IMR-90 (cell line): ENCODE results near the gene FBXO15. TPM values are rescaled to one million over a fixed set of nuclear protein-coding genes. Genes with fewer than 3 reads are reported as not detected.

Source experiments
- ATAC-seq: fragments of 200-7000 bp; cut with Tn5 transposase; 2 replicates; pipeline ENCODE4 v1.9.1; 2020; ENCODE audit warnings: low read depth, mild to moderate bottlenecking, moderate library complexity
- BruUV-seq: library from RNA; stranded (reverse); fragments of 400-500 nt; replicated peaks from 2 replicates; lab custom pipeline; 2021; lab: Mats Ljungman, UMichigan
- CTCF ChIA-PET: fragments of 300-600 bp; formaldehyde crosslinking; extraction: SDS; loops from one replicate; lab custom pipeline; 2021; ENCODE audit warnings: antibody characterized with exemption; lab: Yijun Ruan, JAX
- POLR2A ChIA-PET: fragments of 300-600 bp; sonication (Branson Sonifier 250); formaldehyde crosslinking; loops from one replicate; lab custom pipeline; 2022; ENCODE audit warnings: antibody characterized with exemption; ENCODE audit not compliant: unreplicated experiment; lab: Charles Lee
- DNase-seq: peaks from one replicate; pipeline ENCODE4 v3.0.0; 2013
- H2AFZ ChIP-seq: replicated peaks from 2 replicates; pipeline ENCODE3; 2013; ENCODE audit warnings: low read length, mild to moderate bottlenecking; ENCODE audit not compliant: poor library complexity
- H2AK5ac ChIP-seq: 2 replicates; pipeline ENCODE4 v1.6.1; 2013; ENCODE audit warnings: low read depth, low read length, inconsistent platforms
- H2AK9ac ChIP-seq: replicated peaks from 2 replicates; pipeline ENCODE3; 2013; ENCODE audit warnings: mild to moderate bottlenecking, low read depth, low read length, moderate library complexity; ENCODE audit not compliant: poor library complexity
- H2BK120ac ChIP-seq: 2 replicates; pipeline ENCODE4 v1.6.1; 2013; ENCODE audit warnings: low read depth, low read length, inconsistent platforms
- H2BK15ac ChIP-seq: 3 replicates; pipeline ENCODE4 v1.6.1; 2013; ENCODE audit warnings: low read depth, low read length, inconsistent platforms
- H2BK20ac ChIP-seq: 2 replicates; pipeline ENCODE4 v1.6.1; 2013; ENCODE audit warnings: low read depth, mild to moderate bottlenecking, inconsistent platforms, low read length, moderate library complexity
- H2BK5ac ChIP-seq: 2 replicates; pipeline ENCODE4 v1.6.1; 2013; ENCODE audit warnings: mild to moderate bottlenecking, low read depth, low read length, inconsistent platforms; ENCODE audit not compliant: poor library complexity, severe bottlenecking
- H3K14ac ChIP-seq: replicated peaks from 2 replicates; pipeline ENCODE4 v1.6.1; 2013; ENCODE audit warnings: low read depth, low read length, inconsistent platforms
- H3K18ac ChIP-seq: 2 replicates; pipeline ENCODE4 v1.6.1; 2013; ENCODE audit warnings: low read depth, low read length, control low read depth
- H3K23ac ChIP-seq: 2 replicates; pipeline ENCODE4 v1.6.1; 2013; ENCODE audit warnings: low read depth, low read length, inconsistent platforms
- H3K27ac ChIP-seq: 2 replicates; pipeline ENCODE4 v1.5.1; 2013; ENCODE audit warnings: mild to moderate bottlenecking, control low read depth, low read length; ENCODE audit not compliant: insufficient read depth
- H3K27me3 ChIP-seq: 2 replicates; pipeline ENCODE4 v1.6.1; 2013; ENCODE audit warnings: low read length; ENCODE audit not compliant: control insufficient read depth, insufficient read depth
- H3K36me3 ChIP-seq: 2 replicates; pipeline ENCODE4 v1.6.1; 2013; ENCODE audit warnings: low read length, mixed read lengths; ENCODE audit not compliant: control insufficient read depth, insufficient read depth
- H3K4ac ChIP-seq: 2 replicates; pipeline ENCODE4 v1.6.1; 2013; ENCODE audit warnings: low read depth, low read length, inconsistent platforms
- H3K4me1 ChIP-seq: 2 replicates; pipeline ENCODE4 v1.6.1; 2013; ENCODE audit warnings: low read length, mixed read lengths; ENCODE audit not compliant: control insufficient read depth, insufficient read depth
- H3K4me2 ChIP-seq: 2 replicates; pipeline ENCODE4 v1.6.1; 2013; ENCODE audit warnings: low read depth, mild to moderate bottlenecking, control low read depth, low read length, moderate library complexity
- H3K4me3 ChIP-seq: 2 replicates; pipeline ENCODE4 v1.5.1; 2013; ENCODE audit warnings: low read depth, mild to moderate bottlenecking, control low read depth, low read length, moderate library complexity; ENCODE audit not compliant: insufficient read depth
- H3K56ac ChIP-seq: 2 replicates; pipeline ENCODE4 v1.6.1; 2013; ENCODE audit warnings: low read length, inconsistent platforms; ENCODE audit not compliant: insufficient read depth; ENCODE audit errors: extremely low read depth
- H3K79me1 ChIP-seq, 2 experiments: 2 replicates each; pipeline ENCODE4 v1.6.1; 2013; ENCODE audit warnings: low read length in 2 of 2, inconsistent platforms in 1 of 2, low read depth in 1 of 2
- H3K9ac ChIP-seq: 2 replicates; pipeline ENCODE4 v1.6.1; 2013; ENCODE audit warnings: low read depth, low read length, control low read depth
- H3K9me1 ChIP-seq: 2 replicates; pipeline ENCODE4 v1.6.1; 2013; ENCODE audit warnings: low read length, inconsistent platforms; ENCODE audit not compliant: insufficient read depth
- H3K9me3 ChIP-seq: 2 replicates; pipeline ENCODE4 v1.6.1; 2013; ENCODE audit warnings: low read length; ENCODE audit not compliant: control insufficient read depth, insufficient read depth
- H4K20me1 ChIP-seq: 2 replicates; pipeline ENCODE4 v1.6.1; 2013; ENCODE audit warnings: low read length, inconsistent platforms; ENCODE audit not compliant: insufficient read depth
- H4K5ac ChIP-seq: 2 replicates; pipeline ENCODE4 v1.6.1; 2013; ENCODE audit warnings: mild to moderate bottlenecking, low read depth, low read length, control low read depth
- H4K8ac ChIP-seq, 2 experiments: 2 replicates each; pipeline ENCODE4 v1.6.1; 2013; ENCODE audit warnings: low read depth in 2 of 2, low read length in 2 of 2, control low read depth in 1 of 2, inconsistent platforms in 1 of 2
- H4K91ac ChIP-seq: 2 replicates; pipeline ENCODE4 v1.6.1; 2013; ENCODE audit warnings: low read depth, low read length, inconsistent platforms; ENCODE audit not compliant: insufficient read depth
- BHLHE40 ChIP-seq: fragments of 150-350 bp; IDR thresholded peaks from 2 replicates; pipeline ENCODE4 v1.6.1; 2016; ENCODE audit warnings: mild to moderate bottlenecking, low read depth, low read length
- CEBPB ChIP-seq: IDR thresholded peaks from 2 replicates; pipeline ENCODE4 v1.6.1; 2012; ENCODE audit warnings: low read depth, low read length, improper control_type of control experiment
- CHD1 ChIP-seq: IDR thresholded peaks from 2 replicates; pipeline ENCODE4 v1.6.1; 2012; ENCODE audit warnings: low read depth, low read length, improper control_type of control experiment
- FOS ChIP-seq: fragments of 150-350 bp; IDR thresholded peaks from 2 replicates; pipeline ENCODE4 v1.6.1; 2016; ENCODE audit warnings: low read depth, low read length
- MAFK ChIP-seq: IDR thresholded peaks from 2 replicates; pipeline ENCODE4 v1.6.1; 2012; ENCODE audit warnings: low read depth, low read length, improper control_type of control experiment
- MAZ ChIP-seq: IDR thresholded peaks from 2 replicates; pipeline ENCODE4 v1.6.1; 2012; ENCODE audit warnings: low read depth, mild to moderate bottlenecking, low read length, improper control_type of control experiment, moderate library complexity, borderline replicate concordance
- MXI1 ChIP-seq: IDR thresholded peaks from 2 replicates; pipeline ENCODE4 v1.6.1; 2012; ENCODE audit warnings: low read depth, mild to moderate bottlenecking, low read length, moderate library complexity, borderline replicate concordance
- NFE2L2 ChIP-seq: fragments of 150-350 bp; IDR thresholded peaks from 2 replicates; pipeline ENCODE4 v1.6.1; 2016; ENCODE audit warnings: low read depth, mild to moderate bottlenecking, low read length
- POLR2A ChIP-seq: IDR thresholded peaks from 2 replicates; pipeline ENCODE4 v1.6.1; 2012; ENCODE audit warnings: mild to moderate bottlenecking, low read depth, low read length
- RAD21 ChIP-seq: IDR thresholded peaks from 2 replicates; pipeline ENCODE4 v1.6.1; 2012; ENCODE audit warnings: low read length, improper control_type of control experiment
- RCOR1 ChIP-seq: IDR thresholded peaks from 2 replicates; pipeline ENCODE4 v1.6.1; 2012; ENCODE audit warnings: mild to moderate bottlenecking, low read length, improper control_type of control experiment; ENCODE audit not compliant: insufficient replicate concordance
- RFX5 ChIP-seq: IDR thresholded peaks from 2 replicates; pipeline ENCODE4 v1.8.0; 2012; ENCODE audit warnings: low read depth, mild to moderate bottlenecking, low read length, moderate library complexity
- SMC3 ChIP-seq: fragments of 150-350 bp; IDR thresholded peaks from 2 replicates; pipeline ENCODE4 v1.6.1; 2016; ENCODE audit warnings: low read depth, mild to moderate bottlenecking, antibody characterized with exemption, low read length, moderate library complexity
- WGBS, 2 experiments: methylation state at CpG; one replicate each; pipeline versions ENCODE4 v1.1.5 to v1.1.7; 2013; ENCODE audit warnings: missing lambda C conversion rate in 2 of 2; ENCODE audit not compliant: insufficient read length in 1 of 2; ENCODE audit errors: extremely low coverage in 2 of 2; 5-methylcytosine and 5-hydroxymethylcytosine counted together
- dilution Hi-C: fragments of 300-500 bp; cut with HindIII; formaldehyde crosslinking; loops from one replicate; pipeline ENCODE4 v1.14.3; 2018; ENCODE audit warnings: low sequenced_read_pairs; ENCODE audit not compliant: unreplicated experiment
- in situ Hi-C: fragments of 300-500 bp; cut with MboI; formaldehyde crosslinking; loops from 3 replicates; pipeline ENCODE4 v1.14.3; 2019; ENCODE audit warnings: low sequenced_read_pairs, inconsistent platforms, mixed read lengths
- intact Hi-C: fragments of 100-400 bp; cut with micrococcal nuclease; formaldehyde crosslinking; loops from 2 replicates; pipeline ENCODE4 v1.10.0; 2022
- polyA plus RNA-seq, 3 experiments: library from polyadenylated mRNA; depleted of rRNA; stranded (reverse); fragments of >200 nt; gene quantifications; 2 replicates each; pipeline ENCODE4 v1.2.3, GENCODE V29; 2012; ENCODE audit warnings: low replicate concordance in 1 of 3
- total RNA-seq: library from RNA; depleted of rRNA; stranded (reverse); fragments of >200 nt; gene quantifications from 2 replicates; pipeline ENCODE4 v1.2.3, GENCODE V29; 2012
- TF ChIP-seq, protein P1 (sequence below): conservative IDR thresholded peaks from 2 replicates; pipeline ENCODE4 v1.5.1; 2012; ENCODE audit warnings: mild to moderate bottlenecking, low read depth, low read length, improper control_type of control experiment
- TF ChIP-seq, protein P2 (sequence below): fragments of 150-350 bp; IDR thresholded peaks from 2 replicates; pipeline ENCODE4 v1.6.1; 2017; ENCODE audit warnings: mild to moderate bottlenecking, antibody characterized with exemption, low read length, low read depth
- TF ChIP-seq, protein P3 (sequence below): fragments of 150-350 bp; IDR thresholded peaks from 2 replicates; pipeline ENCODE4 v1.6.1; 2016; ENCODE audit warnings: low read depth, mild to moderate bottlenecking, low read length, moderate library complexity, borderline replicate concordance

The FBXO15 gene
- total and polyA plus RNA-seq, 2 of the 4 experiments (the other 2 are of a cell fraction), result 0.90 to 2.0 TPM

- no peak overlapping the region for H2BK15ac ChIP-seq
- H2BK5ac ChIP-seq, result no peak overlapping the region
- H2BK120ac ChIP-seq, result no peak overlapping the region
- H4K91ac ChIP-seq, result no peak overlapping the region
- H2AFZ ChIP-seq, result no peak overlapping the region
- in situ Hi-C loops, result no loop called here
- H2AK9ac ChIP-seq, result no peak overlapping the region
- DNase-seq (no peak), ATAC-seq (no peak)
- H4K20me1 ChIP-seq, result no peaks in the 10 kb centered on the region
- H3K9me1 ChIP-seq, result no peaks in the 10 kb centered on the region
- no peak overlapping the region for H4K5ac ChIP-seq
- H3K56ac ChIP-seq, result no peak overlapping the region
- dilution Hi-C loops, result no loop called here
- H3K36me3 ChIP-seq, result no peaks in the 10 kb centered on the region
- no peaks in the 10 kb centered on the region for H3K4me1 ChIP-seq
- no peaks in the 10 kb centered on the region for H3K9me3 ChIP-seq
- no peak overlapping the region for H3K23ac ChIP-seq
- H3K18ac ChIP-seq, result no peak overlapping the region
- H4K8ac ChIP-seq, result no peak overlapping the region
- no peak overlapping the region for H3K27ac ChIP-seq
- no TSS peak for BruUV-seq
- 0 out of 2 replicates have a peak, but pooled peaks cover 1% of the 10 kb centered on the region for H3K27me3 ChIP-seq
- POLR2A ChIA-PET, result no interaction called here
- no peak overlapping the region for H3K4me2 ChIP-seq
- H3K9ac ChIP-seq, result no peak overlapping the region
- WGBS, 2 experiments, result 0% methylated on average over 1 of the region's 1 CpG; no CpG with 5 or more reads in 1 of the 2 experiments
- no peak for TF ChIP-seq CEBPB
- no peak for TF ChIP-seq FOS
- TF ChIP-seq BHLHE40, result no peak
- no peak for TF ChIP-seq MAZ
- no peak for TF ChIP-seq SMC3
- no peak for TF ChIP-seq RCOR1
- TF ChIP-seq NFE2L2, result no peak
- TF ChIP-seq, protein P1, sequence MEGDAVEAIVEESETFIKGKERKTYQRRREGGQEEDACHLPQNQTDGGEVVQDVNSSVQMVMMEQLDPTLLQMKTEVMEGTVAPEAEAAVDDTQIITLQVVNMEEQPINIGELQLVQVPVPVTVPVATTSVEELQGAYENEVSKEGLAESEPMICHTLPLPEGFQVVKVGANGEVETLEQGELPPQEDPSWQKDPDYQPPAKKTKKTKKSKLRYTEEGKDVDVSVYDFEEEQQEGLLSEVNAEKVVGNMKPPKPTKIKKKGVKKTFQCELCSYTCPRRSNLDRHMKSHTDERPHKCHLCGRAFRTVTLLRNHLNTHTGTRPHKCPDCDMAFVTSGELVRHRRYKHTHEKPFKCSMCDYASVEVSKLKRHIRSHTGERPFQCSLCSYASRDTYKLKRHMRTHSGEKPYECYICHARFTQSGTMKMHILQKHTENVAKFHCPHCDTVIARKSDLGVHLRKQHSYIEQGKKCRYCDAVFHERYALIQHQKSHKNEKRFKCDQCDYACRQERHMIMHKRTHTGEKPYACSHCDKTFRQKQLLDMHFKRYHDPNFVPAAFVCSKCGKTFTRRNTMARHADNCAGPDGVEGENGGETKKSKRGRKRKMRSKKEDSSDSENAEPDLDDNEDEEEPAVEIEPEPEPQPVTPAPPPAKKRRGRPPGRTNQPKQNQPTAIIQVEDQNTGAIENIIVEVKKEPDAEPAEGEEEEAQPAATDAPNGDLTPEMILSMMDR, result no peak
- TF ChIP-seq, protein P2, sequence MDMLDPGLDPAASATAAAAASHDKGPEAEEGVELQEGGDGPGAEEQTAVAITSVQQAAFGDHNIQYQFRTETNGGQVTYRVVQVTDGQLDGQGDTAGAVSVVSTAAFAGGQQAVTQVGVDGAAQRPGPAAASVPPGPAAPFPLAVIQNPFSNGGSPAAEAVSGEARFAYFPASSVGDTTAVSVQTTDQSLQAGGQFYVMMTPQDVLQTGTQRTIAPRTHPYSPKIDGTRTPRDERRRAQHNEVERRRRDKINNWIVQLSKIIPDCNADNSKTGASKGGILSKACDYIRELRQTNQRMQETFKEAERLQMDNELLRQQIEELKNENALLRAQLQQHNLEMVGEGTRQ, result no peak
- TF ChIP-seq CHD1, result no peak
- TF ChIP-seq MAFK, result no peak
- TF ChIP-seq RFX5, result no peak
- no peak for TF ChIP-seq POLR2A
- no peak for TF ChIP-seq MXI1
- TF ChIP-seq, protein P3, sequence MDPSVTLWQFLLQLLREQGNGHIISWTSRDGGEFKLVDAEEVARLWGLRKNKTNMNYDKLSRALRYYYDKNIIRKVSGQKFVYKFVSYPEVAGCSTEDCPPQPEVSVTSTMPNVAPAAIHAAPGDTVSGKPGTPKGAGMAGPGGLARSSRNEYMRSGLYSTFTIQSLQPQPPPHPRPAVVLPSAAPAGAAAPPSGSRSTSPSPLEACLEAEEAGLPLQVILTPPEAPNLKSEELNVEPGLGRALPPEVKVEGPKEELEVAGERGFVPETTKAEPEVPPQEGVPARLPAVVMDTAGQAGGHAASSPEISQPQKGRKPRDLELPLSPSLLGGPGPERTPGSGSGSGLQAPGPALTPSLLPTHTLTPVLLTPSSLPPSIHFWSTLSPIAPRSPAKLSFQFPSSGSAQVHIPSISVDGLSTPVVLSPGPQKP, result no peak
- TF ChIP-seq RAD21, result no peak
- CTCF ChIA-PET, result no interaction called here
- H3K4me3 ChIP-seq, result no peak overlapping the region
- H2BK20ac ChIP-seq, result no peak overlapping the region
- H3K79me1 ChIP-seq, result no peaks in the 10 kb centered on the region
- intact Hi-C loops, result no loop called here
- H3K4ac ChIP-seq, result no peak overlapping the region
- H3K14ac ChIP-seq, result no peak overlapping the region
- no peak overlapping the region for H2AK5ac ChIP-seq
These were observed 49.8 kb downstream of the FBXO15 start for GRCh38 chr18:74097803-74098202.
